CD14-positive monocyte (primary cell): ENCODE data around the gene ACER2. TPM values are rescaled to one million over a fixed set of nuclear protein-coding genes. Genes with fewer than 3 reads are reported as not detected.
"Not testable (repeated sequence)": the region's sequence is repeated elsewhere in the genome, so short reads cannot be mapped to it uniquely, and the experiment has no call there.

ENCODE experiments used
- DNase-seq, 3 donors: peaks; one replicate each; pipeline ENCODE4 v3.0.0-alpha.2; 2011 to 2022
- H2AFZ ChIP-seq: 2 replicates; pipeline ENCODE4 v1.6.0; 2012; ENCODE audit warnings: mild to moderate bottlenecking, low read depth, low read length, inconsistent platforms; ENCODE audit not compliant: insufficient read depth, poor library complexity, severe bottlenecking
- H3K27ac ChIP-seq, 2 donors: 1 replicate in 1 of 2; 2 replicates in 1 of 2; pipeline ENCODE4 v1.5.1; 2012 to 2013; ENCODE audit warnings: low read length in 2 of 2, control low read depth in 1 of 2, inconsistent platforms in 1 of 2, low read depth in 1 of 2, mild to moderate bottlenecking in 1 of 2
- H3K27me3 ChIP-seq, 2 donors: one replicate each; pipeline versions ENCODE4 v1.6.0 to v1.6.1; 2011 to 2013; ENCODE audit warnings: low read length in 2 of 2; ENCODE audit not compliant: control insufficient read depth in 2 of 2, insufficient read depth in 2 of 2
- H3K36me3 ChIP-seq, 2 donors: replicated peaks in 1 of 2; 1 replicate in 1 of 2; 2 replicates in 1 of 2; pipeline versions ENCODE4 v1.5.1 to v1.6.1; 2012 to 2013; ENCODE audit warnings: low read length in 2 of 2, control low read depth in 1 of 2, inconsistent platforms in 1 of 2, mild to moderate bottlenecking in 1 of 2; ENCODE audit not compliant: insufficient read depth in 2 of 2, control insufficient read depth in 1 of 2
- H3K4me1 ChIP-seq, 2 donors: 1 replicate in 1 of 2; 2 replicates in 1 of 2; pipeline versions ENCODE4 v1.5.1 to v1.6.1; 2012 to 2013; ENCODE audit warnings: low read length in 2 of 2, control low read depth in 1 of 2, inconsistent platforms in 1 of 2, mild to moderate bottlenecking in 1 of 2, moderate library complexity in 1 of 2; ENCODE audit not compliant: insufficient read depth in 2 of 2, control insufficient read depth in 1 of 2
- H3K4me2 ChIP-seq: replicated peaks from 2 replicates; pipeline ENCODE3; 2012; ENCODE audit warnings: low read length, moderate library complexity, mild to moderate bottlenecking; ENCODE audit not compliant: poor library complexity, severe bottlenecking; ENCODE audit errors: extremely low read depth
- H3K4me3 ChIP-seq, 3 experiments: fragments of 200-600 bp in 1 of 3; sonication (generic) in 1 of 3; replicated peaks in 1 of 3; 1 replicate in 2 of 3; 2 replicates in 1 of 3; pipeline ENCODE4 v1.5.1; 2011 to 2013; ENCODE audit warnings: low read length in 3 of 3, mild to moderate bottlenecking in 3 of 3, control low read depth in 2 of 3, low read depth in 2 of 3, inconsistent platforms in 1 of 3, moderate library complexity in 1 of 3
- H3K79me2 ChIP-seq: 2 replicates; pipeline ENCODE4 v1.6.0; 2012; ENCODE audit warnings: mild to moderate bottlenecking, control low read depth, inconsistent platforms, low read length, moderate library complexity; ENCODE audit not compliant: insufficient read depth
- H3K9ac ChIP-seq: 2 replicates; pipeline ENCODE4 v1.6.0; 2017; ENCODE audit warnings: low read length, mild to moderate bottlenecking; ENCODE audit not compliant: insufficient read depth, poor library complexity, severe bottlenecking
- H3K9me3 ChIP-seq, 2 donors: replicated peaks in 1 of 2; 1 replicate in 1 of 2; 2 replicates in 1 of 2; pipeline versions ENCODE4 v1.5.1 to v1.6.1; 2012 to 2013; ENCODE audit warnings: low read length in 2 of 2, control low read depth in 1 of 2; ENCODE audit not compliant: control insufficient read depth in 1 of 2, insufficient read depth in 1 of 2
- H4K20me1 ChIP-seq: 2 replicates; pipeline ENCODE4 v1.6.0; 2012; ENCODE audit warnings: mild to moderate bottlenecking, low read length, control low read depth, moderate library complexity; ENCODE audit not compliant: insufficient read depth
- H3K27ac Mint-ChIP-seq, 7 donors: one replicate each; pipeline ENCODE4 v1.8.0; 2020; ENCODE audit warnings: mild to moderate bottlenecking in 7 of 7, mixed read lengths in 7 of 7, moderate library complexity in 6 of 7, inconsistent platforms in 2 of 7
- H3K27me3 Mint-ChIP-seq, 3 donors: one replicate each; pipeline ENCODE4 v1.8.0; 2021 to 2022; ENCODE audit warnings: low read depth in 3 of 3, mild to moderate bottlenecking in 3 of 3, mixed read lengths in 3 of 3, moderate library complexity in 3 of 3, inconsistent platforms in 1 of 3
- H3K36me3 Mint-ChIP-seq, 2 donors: one replicate each; pipeline ENCODE4 v1.8.0; 2020; ENCODE audit warnings: mixed read lengths in 2 of 2, inconsistent platforms in 1 of 2, mild to moderate bottlenecking in 1 of 2
- H3K4me1 Mint-ChIP-seq: one replicate; pipeline ENCODE4 v1.8.0; 2020; ENCODE audit warnings: mild to moderate bottlenecking, mixed read lengths
- H3K4me3 Mint-ChIP-seq, 2 donors: one replicate each; pipeline ENCODE4 v1.8.0; 2020; ENCODE audit warnings: mild to moderate bottlenecking in 2 of 2, mixed read lengths in 2 of 2, moderate library complexity in 1 of 2
- H3K9me3 Mint-ChIP-seq, 7 donors: one replicate each; pipeline ENCODE4 v1.8.0; 2020 to 2022; ENCODE audit warnings: mixed read lengths in 7 of 7, mild to moderate bottlenecking in 6 of 7, moderate library complexity in 6 of 7, inconsistent platforms in 2 of 7
- WGBS: methylation state at CpG from one replicate; pipeline ENCODE4 v1.1.5; 2013; ENCODE audit warnings: missing lambda C conversion rate; ENCODE audit not compliant: insufficient coverage; 5-methylcytosine and 5-hydroxymethylcytosine counted together
- intact Hi-C, 2 donors: fragments of 100-400 bp; cut with micrococcal nuclease; formaldehyde crosslinking; loops; one replicate each; pipeline versions ENCODE4 v1.15.0 to v1.15.1; 2023
- polyA plus RNA-seq, 3 donors: library from polyadenylated mRNA; depleted of rRNA in 1 of 3; unstranded in 2 of 3; stranded (reverse) in 1 of 3; fragments of 300-500 nt in 2 of 3; fragments of >200 nt in 1 of 3; fragmentation: Illumina TruSeq in 2 of 3; gene quantifications; 1 replicate in 2 of 3; 2 replicates in 1 of 3; pipeline ENCODE4 v1.2.3, GENCODE V29; 2012 to 2021
- TF ChIP-seq, protein P1 (sequence below): fragments of 200-600 bp; IDR thresholded peaks from one replicate; pipeline ENCODE4 v1.8.0; 2022; ENCODE audit warnings: antibody characterized with exemption, mild to moderate bottlenecking

ACER2 gene
- polyA plus RNA-seq, 3 donors = 0.17 to 0.21 TPM; not detected in 1

DNA sequence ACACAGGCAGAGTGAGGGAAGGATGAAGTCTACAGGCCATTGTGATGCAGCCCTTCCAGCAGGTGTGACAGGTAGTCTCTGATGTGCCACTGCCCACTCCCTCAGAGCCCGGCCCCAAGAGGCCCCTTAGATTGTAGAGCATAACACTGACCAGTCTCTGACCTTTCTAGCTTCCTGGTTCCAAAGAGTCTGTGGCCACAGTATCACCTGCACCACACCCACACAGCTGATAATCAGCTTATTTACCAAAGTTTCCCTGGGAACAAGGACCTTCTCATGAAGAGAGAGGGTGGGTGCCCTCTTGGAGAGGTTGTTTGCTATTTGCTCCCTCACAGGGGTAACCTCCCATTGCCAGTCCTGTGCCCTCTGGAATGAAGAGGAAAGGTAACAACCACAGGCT lies 11.0 kb upstream of the ACER2 start:
- H3K27me3 Mint-ChIP-seq = peaks cover 0 to 2% (median 2%) of the 10 kb centered on the region in 3 donors
- no peaks in the 10 kb centered on the region for H3K36me3 ChIP-seq
- H2AFZ ChIP-seq = no peak overlapping the region
- no peak overlapping the region for H3K27ac ChIP-seq
- no peak overlapping the region for H3K4me3 ChIP-seq
- no peak overlapping the region for H3K9ac ChIP-seq
- H3K4me3 Mint-ChIP-seq = no peak overlapping the region
- peaks cover 4 to 12% (median 7%) of the 10 kb centered on the region in 7 donors for H3K9me3 Mint-ChIP-seq
- intact Hi-C loops = no loop called here
- H4K20me1 ChIP-seq = no peaks in the 10 kb centered on the region
- H3K36me3 Mint-ChIP-seq = no peaks in the 10 kb centered on the region
- no peaks in the 10 kb centered on the region for H3K27me3 ChIP-seq
- H3K79me2 ChIP-seq = no peaks in the 10 kb centered on the region
- TF ChIP-seq, protein P1, sequence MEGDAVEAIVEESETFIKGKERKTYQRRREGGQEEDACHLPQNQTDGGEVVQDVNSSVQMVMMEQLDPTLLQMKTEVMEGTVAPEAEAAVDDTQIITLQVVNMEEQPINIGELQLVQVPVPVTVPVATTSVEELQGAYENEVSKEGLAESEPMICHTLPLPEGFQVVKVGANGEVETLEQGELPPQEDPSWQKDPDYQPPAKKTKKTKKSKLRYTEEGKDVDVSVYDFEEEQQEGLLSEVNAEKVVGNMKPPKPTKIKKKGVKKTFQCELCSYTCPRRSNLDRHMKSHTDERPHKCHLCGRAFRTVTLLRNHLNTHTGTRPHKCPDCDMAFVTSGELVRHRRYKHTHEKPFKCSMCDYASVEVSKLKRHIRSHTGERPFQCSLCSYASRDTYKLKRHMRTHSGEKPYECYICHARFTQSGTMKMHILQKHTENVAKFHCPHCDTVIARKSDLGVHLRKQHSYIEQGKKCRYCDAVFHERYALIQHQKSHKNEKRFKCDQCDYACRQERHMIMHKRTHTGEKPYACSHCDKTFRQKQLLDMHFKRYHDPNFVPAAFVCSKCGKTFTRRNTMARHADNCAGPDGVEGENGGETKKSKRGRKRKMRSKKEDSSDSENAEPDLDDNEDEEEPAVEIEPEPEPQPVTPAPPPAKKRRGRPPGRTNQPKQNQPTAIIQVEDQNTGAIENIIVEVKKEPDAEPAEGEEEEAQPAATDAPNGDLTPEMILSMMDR = no peak
- 100% methylated on average over 1 of the region's 1 CpG for WGBS
- peaks cover 2% of the 10 kb centered on the region for H3K4me1 Mint-ChIP-seq
- no peak for DNase-seq
- H3K9me3 ChIP-seq = peaks cover 5 to 7% of the 10 kb centered on the region in 2 donors
- no peak overlapping the region for H3K27ac Mint-ChIP-seq
- no peaks in the 10 kb centered on the region for H3K4me1 ChIP-seq
- H3K4me2 ChIP-seq = no peak overlapping the region

DNA sequence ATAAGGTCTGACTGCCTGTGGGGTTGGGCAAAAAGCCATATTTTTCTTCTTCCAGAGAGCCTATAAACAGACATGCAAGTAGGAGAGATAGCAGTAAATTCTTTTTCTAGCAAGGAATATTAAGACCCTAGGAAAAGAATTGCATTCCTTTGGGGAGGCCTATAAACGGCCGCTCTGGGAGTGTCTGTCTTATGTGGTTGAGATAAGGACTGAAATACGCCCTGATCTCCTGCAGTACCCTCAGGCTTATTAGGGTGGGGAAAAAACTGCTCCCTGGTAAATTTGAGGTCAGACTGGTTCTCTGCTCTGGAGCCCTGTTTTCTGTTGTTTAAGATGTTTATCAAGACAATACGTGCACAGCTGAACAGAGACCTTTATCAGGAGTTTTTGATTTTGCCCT lies 5.6 kb upstream of the ACER2 start:
- H3K4me1 Mint-ChIP-seq, H3K36me3 Mint-ChIP-seq, H3K9ac ChIP-seq, intact Hi-C loops, H3K27me3 ChIP-seq, H3K4me1 ChIP-seq, H3K4me3 ChIP-seq, DNase-seq, H2AFZ ChIP-seq, H4K20me1 ChIP-seq, H3K36me3 ChIP-seq, H3K79me2 ChIP-seq, H3K27ac Mint-ChIP-seq, H3K4me2 ChIP-seq, H3K27ac ChIP-seq, H3K27me3 Mint-ChIP-seq, H3K4me3 Mint-ChIP-seq: not testable (repeated sequence)
- 91% methylated on average over 4 of the region's 4 CpGs for WGBS
- H3K9me3 Mint-ChIP-seq = peaks cover 12 to 23% (median 16%) of the 10 kb centered on the region in 7 donors
- H3K9me3 ChIP-seq = peaks cover 5 to 23% of the 10 kb centered on the region in 2 donors
